ENCODE results near the gene BCAR1.

- TF ChIP-seq CTCF (conservative IDR thresholded peaks at IDR 0.05; ENCODE audit: low read depth in 2 of 2), result no peak
- no peak for TF ChIP-seq REST (IDR thresholded peaks at IDR 0.05; ENCODE audit: unreplicated experiment)
- TF ChIP-seq EZH2 (IDR thresholded peaks at IDR 0.05; ENCODE audit: low read depth, unreplicated experiment), result no peak
- no peak for TF ChIP-seq ZNF114 (CRISPR knock-in tag; IDR thresholded peaks at IDR 0.05)
- no peak for TF ChIP-seq EZH2phosphoT487 (IDR thresholded peaks at IDR 0.05; ENCODE audit: unreplicated experiment)
- no peak for TF ChIP-seq CREB1 (CRISPR knock-in tag; IDR thresholded peaks at IDR 0.05; ENCODE audit: low read depth)
- no peak for TF ChIP-seq POLR2AphosphoS5 (IDR thresholded peaks at IDR 0.05; ENCODE audit: low read depth)
- no peak for TF ChIP-seq JUNB (IDR thresholded peaks at IDR 0.05; ENCODE audit: unreplicated experiment)
- no peak for TF ChIP-seq ZNF331 (CRISPR knock-in tag; IDR thresholded peaks at IDR 0.05; ENCODE audit: low read depth)
- no peak for TF ChIP-seq ETS1 (IDR thresholded peaks at IDR 0.05)
Measured at GRCh38 chr16:75181630-75182029, 69.8 kb downstream of the BCAR1 start.
